AG04449 (cell line): ENCODE results near the gene DYNC1H1.

Source experiments
- CTCF ChIA-PET: fragments of 350-600 bp; formaldehyde crosslinking; extraction: SDS; loops from one replicate; lab custom pipeline; 2021; ENCODE audit warnings: antibody characterized with exemption; lab: Yijun Ruan, JAX
- POLR2A ChIA-PET: fragments of 400-600, 350-600 bp; formaldehyde crosslinking; extraction: SDS; loops from one replicate; lab custom pipeline; 2020; ENCODE audit warnings: antibody characterized with exemption, inconsistent platforms; lab: Yijun Ruan, JAX
- DNase-seq: peaks from one replicate; pipeline ENCODE4 v3.0.0-alpha.2; 2010; ENCODE audit warnings: low read depth, low spot score
- H3K4me3 ChIP-seq: 2 replicates; pipeline ENCODE4 v1.5.1; 2011; ENCODE audit warnings: low read depth, mild to moderate bottlenecking, control low read depth, low read length
- TF ChIP-seq, protein P1 (sequence below): IDR thresholded peaks from one replicate; pipeline ENCODE4 v1.5.1; 2011; ENCODE audit warnings: mild to moderate bottlenecking, moderate library complexity, low read length, control low read depth, inconsistent platforms; ENCODE audit not compliant: insufficient read depth; ENCODE audit errors: missing control alignments

Gene DYNC1H1

DNA sequence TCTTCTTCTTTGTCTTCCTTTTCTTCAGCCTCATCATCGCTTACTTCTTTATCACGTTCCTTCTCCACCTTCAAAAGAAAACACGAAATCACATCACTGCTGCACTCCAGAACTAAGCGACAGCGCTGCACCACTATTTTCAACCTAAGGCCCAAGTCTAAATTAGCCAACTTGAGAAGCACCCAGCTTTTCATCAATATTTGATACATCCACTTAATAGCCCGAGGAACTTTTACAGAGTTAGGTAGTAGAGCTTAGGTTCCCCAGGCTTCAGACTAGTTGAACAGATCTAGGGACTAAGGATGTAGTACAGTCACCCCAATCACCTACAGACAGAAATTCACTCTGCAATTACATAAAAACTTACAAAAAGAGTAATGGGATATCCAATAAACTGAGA, 120.6 kb downstream of the DYNC1H1 start:
- CTCF ChIA-PET = interaction anchor here (0.8 to 4.2 kb wide), 5 partner anchors 12 to 232 kb away, joined by 3 to 18 read pairs (median 10); no protein-coding TSS in a partner anchor
- DNase-seq = no peak
- POLR2A ChIA-PET = interaction anchor here (1.0 kb wide), 1 partner anchor 12 kb away, joined by 4 read pairs; no protein-coding TSS in a partner anchor
- peak overlapping the region; percentile 82; the same call in 1 of the 2 replicates for H3K4me3 ChIP-seq
- TF ChIP-seq, protein P1, sequence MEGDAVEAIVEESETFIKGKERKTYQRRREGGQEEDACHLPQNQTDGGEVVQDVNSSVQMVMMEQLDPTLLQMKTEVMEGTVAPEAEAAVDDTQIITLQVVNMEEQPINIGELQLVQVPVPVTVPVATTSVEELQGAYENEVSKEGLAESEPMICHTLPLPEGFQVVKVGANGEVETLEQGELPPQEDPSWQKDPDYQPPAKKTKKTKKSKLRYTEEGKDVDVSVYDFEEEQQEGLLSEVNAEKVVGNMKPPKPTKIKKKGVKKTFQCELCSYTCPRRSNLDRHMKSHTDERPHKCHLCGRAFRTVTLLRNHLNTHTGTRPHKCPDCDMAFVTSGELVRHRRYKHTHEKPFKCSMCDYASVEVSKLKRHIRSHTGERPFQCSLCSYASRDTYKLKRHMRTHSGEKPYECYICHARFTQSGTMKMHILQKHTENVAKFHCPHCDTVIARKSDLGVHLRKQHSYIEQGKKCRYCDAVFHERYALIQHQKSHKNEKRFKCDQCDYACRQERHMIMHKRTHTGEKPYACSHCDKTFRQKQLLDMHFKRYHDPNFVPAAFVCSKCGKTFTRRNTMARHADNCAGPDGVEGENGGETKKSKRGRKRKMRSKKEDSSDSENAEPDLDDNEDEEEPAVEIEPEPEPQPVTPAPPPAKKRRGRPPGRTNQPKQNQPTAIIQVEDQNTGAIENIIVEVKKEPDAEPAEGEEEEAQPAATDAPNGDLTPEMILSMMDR = no peak

DNA sequence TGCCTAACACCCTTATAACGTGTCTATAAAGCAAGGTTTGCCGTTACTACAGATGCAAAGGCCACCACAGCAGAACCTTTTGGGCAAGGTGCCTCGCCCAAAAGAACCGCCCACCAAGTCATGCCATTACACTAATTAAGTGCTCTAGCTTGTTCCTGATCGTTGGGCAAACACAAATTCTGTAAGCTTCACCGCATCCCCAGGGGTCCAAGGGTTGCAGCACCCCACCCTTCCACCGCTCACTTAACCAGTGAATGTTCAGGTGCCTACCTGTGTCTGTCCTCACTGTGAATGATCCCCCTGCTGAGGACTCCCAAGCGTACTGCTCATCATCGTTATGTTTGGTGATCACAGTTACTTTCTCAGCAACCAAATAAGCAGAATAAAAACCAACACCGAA, 121.1 kb downstream of the DYNC1H1 start:
- CTCF ChIA-PET = interaction anchor here (1.2 to 4.2 kb wide), 4 partner anchors 11 to 229 kb away, joined by 3 to 18 read pairs (median 11); no protein-coding TSS in a partner anchor
- DNase-seq = no peak
- peak overlapping the region; percentile 82 for H3K4me3 ChIP-seq
- TF ChIP-seq, protein P1 = no peak
- POLR2A ChIA-PET = no interaction called here

DNA sequence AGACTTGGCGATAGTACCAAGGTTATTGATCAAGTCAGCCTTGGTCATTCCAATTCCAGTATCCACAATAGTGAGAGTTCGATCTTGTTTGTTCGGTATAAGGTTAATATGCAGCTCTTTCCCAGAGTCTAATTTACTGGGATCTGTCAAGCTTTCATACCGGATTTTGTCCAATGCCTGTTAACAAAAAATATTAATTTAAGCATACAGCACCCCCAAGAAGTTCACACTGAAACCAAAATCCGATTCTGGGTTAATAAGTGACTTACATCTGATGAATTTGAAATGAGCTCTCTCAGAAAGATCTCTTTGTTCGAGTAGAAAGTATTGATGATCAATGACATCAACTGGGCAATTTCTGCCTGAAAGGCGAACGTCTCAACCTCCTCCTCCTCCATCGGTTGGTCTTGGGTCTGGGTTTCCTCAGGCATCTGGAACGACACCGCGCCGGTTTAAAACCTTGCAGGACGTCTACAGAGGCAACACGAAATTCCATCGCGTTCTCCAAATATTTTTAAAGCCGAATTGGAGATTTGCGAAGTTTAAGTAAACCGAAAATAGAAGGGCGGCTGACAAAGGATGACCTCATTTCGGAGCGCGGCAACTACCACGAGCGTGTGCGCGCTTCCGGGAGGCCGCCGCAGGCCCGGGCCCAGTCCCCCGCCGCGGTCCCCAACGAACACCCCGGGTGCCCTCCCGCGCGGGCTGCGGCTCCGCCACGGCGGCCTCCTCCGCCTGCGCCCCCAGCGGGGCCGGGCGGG, 121.8 kb downstream of the DYNC1H1 start:
- DNase-seq = no peak
- POLR2A ChIA-PET = interaction anchor here (0.5 kb wide), 1 partner anchor 41 kb away, joined by 4 read pairs; no protein-coding TSS in a partner anchor
- peak overlapping the region; percentile 82 for H3K4me3 ChIP-seq
- CTCF ChIA-PET = interaction anchor here (1.2 to 4.2 kb wide), 4 partner anchors 11 to 228 kb away, joined by 3 to 18 read pairs (median 11); no protein-coding TSS in a partner anchor
- TF ChIP-seq, protein P1 = no peak

GRCh38 chr14:102086709-102086971, 122.3 kb downstream of the DYNC1H1 start:
- POLR2A ChIA-PET = no interaction called here
- TF ChIP-seq, protein P1 = no peak
- H3K4me3 ChIP-seq = peak overlapping the region; percentile 82
- DNase-seq = no peak
- CTCF ChIA-PET = interaction anchor here (1.2 to 4.2 kb wide), 2 partner anchors 10 to 30 kb away, joined by 3 to 18 read pairs; no protein-coding TSS in a partner anchor

DNA sequence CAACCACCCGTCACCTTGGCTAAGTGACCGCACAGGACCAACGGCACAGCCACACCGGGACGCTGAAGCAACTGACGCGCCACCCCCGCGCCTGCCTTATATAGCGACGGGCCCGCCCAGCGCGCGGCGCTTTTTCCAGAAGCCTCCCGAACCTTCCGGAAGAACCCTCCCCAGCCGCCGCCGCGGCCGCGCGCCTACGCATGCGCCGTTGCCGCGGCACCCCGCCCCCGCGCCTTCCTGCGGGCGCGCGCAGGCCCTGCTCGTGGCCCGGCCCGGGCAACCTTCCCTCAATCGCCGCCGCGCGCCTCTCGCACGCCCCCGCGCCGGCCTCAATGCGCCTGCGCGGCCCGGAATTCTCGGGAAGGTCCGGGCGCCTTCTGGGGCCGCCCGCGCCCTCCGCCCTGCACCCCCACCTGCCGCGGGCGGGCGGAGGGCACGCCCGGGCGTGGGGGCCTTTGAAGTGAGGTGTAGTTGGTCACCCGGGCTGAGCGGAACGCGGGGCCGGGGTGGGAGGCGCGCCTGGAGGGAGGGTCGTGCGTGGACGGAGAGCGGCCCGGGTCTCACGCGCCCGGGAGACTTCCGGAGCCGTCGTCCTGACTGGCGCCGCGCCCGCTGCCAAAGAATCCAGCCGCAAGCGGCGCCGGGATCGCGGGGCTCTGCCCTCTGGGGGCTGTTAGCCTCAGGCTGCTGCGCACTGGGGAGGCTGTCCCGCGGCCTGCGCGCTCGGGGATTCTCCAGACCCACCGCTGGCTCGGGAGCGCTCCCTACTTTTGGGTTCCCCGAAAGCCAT, 122.8 kb downstream of the DYNC1H1 start, which contains the start of gene HSP90AA1:
TSS of gene HSP90AA1 (minus strand) at position 73 of the 790 bp plus-strand sequence. CDS start 666 bp downstream, outside the sequence.
- CTCF ChIA-PET = interaction anchor here (0.6 to 3.0 kb wide), 6 partner anchors 11 to 127 kb away, joined by 3 to 32 read pairs (median 3); no protein-coding TSS in a partner anchor
- POLR2A ChIA-PET = interaction anchor here (0.7 kb wide), 1 partner anchor 228 kb away, joined by 3 read pairs; no protein-coding TSS in a partner anchor

More for the DNA sequence above, 122.8 kb downstream of the DYNC1H1 start, which contains the start of gene HSP90AA1:
- DNase-seq = no peak
- H3K4me3 ChIP-seq = peak within 1 kb of the TSS; percentile 82
- TF ChIP-seq, protein P1 = peak; percentile 14
